Uterus (tissue), 2 donors: ENCODE measurements around the gene DPEP2.
"Not testable (repeated sequence)": the region's sequence is repeated elsewhere in the genome, so short reads cannot be mapped to it uniquely, and the experiment has no call there.

ENCODE experiments used
- CTCF ChIP-seq, 4 experiments: fragments of 200-600 bp in 2 of 4; fragments of 450-650 bp in 2 of 4; sonication (generic) in 2 of 4; IDR thresholded peaks; one replicate each; pipeline ENCODE4 v1.5.1; 2016 to 2019; ENCODE audit warnings: antibody characterized with exemption in 4 of 4, mild to moderate bottlenecking in 2 of 4, moderate library complexity in 1 of 4
- POLR2A ChIP-seq, 2 donors: fragments of 450-650 bp; IDR thresholded peaks; one replicate each; pipeline ENCODE4 v1.6.1; 2016; ENCODE audit warnings: antibody characterized with exemption in 2 of 2, mild to moderate bottlenecking in 1 of 2, moderate library complexity in 1 of 2

GRCh38 chr16:67998231-67998778, 979 bp downstream of the DPEP2 start:
- TF ChIP-seq CTCF, POLR2A (IDR thresholded peaks at IDR 0.05): not testable (repeated sequence)
